ENCODE data around the gene COASY. TPM values are rescaled to one million over a fixed set of nuclear protein-coding genes. Genes with fewer than 3 reads are reported as not detected.

Gene COASY
- total RNA-seq, 2 experiments from 2014 or later = 42.9 to 123 TPM

- intact Hi-C loops (cut with micrococcal nuclease; ENCODE audit: unreplicated experiment) = loop anchor here (10.0 kb wide), 1 partner anchor 253 kb away; the partner anchor contains the start of gene BECN1
- no peak overlapping the region for H3K4me3 ChIP-seq (ENCODE audit: low read depth, low read length, poor library complexity, severe bottlenecking)
- peaks cover 30% of the 10 kb centered on the region for H3K79me2 ChIP-seq (ENCODE audit: insufficient read depth, low read depth, low read length)
- TSS peak; percentile 37 for BruUV-seq (replicated peaks)
- H3K9me2 ChIP-seq (ENCODE audit: insufficient read depth, low read length) = no peaks in the 10 kb centered on the region
- no peak overlapping the region for H3K27ac ChIP-seq (ENCODE audit: low read depth, low read length, poor library complexity, severe bottlenecking)
- H4K20me1 ChIP-seq (ENCODE audit: insufficient read depth, low read length) = peaks cover 4% of the 10 kb centered on the region; the same call in 1 of the 2 replicates
- no peak for DNase-seq (ENCODE audit: low spot score)
- no peak overlapping the region for H2AFZ ChIP-seq (ENCODE audit: low read length)
- no peak overlapping the region for H3K4me2 ChIP-seq (ENCODE audit: low read length)
- ChIA-PET POLR2A (no interaction called here), CTCF (ENCODE audit: unreplicated experiment) (no interaction called here)
- TF ChIP-seq EZH2phosphoT487 (IDR thresholded peaks at IDR 0.05; ENCODE audit: borderline replicate concordance, low read depth, low read length) (no peak), CTCF (conservative IDR thresholded peaks at IDR 0.05; ENCODE audit: low read length) (no peak)
- H3K4me1 ChIP-seq (ENCODE audit: insufficient read depth, low read length, poor library complexity, severe bottlenecking) = peaks cover 30% of the 10 kb centered on the region
- H3K36me3 ChIP-seq (ENCODE audit: insufficient read depth, low read length) = peaks cover 88% of the 10 kb centered on the region
- H3K9me3 ChIP-seq (ENCODE audit: low read length) = no peaks in the 10 kb centered on the region
Observed at GRCh38 chr17:42571435-42572225, 9.7 kb downstream of the COASY start.

- no TSS peak for BruUV-seq (replicated peaks)
- no peaks in the 10 kb centered on the region for H3K9me3 ChIP-seq (ENCODE audit: low read length)
- H3K79me2 ChIP-seq (ENCODE audit: insufficient read depth, low read depth, low read length) = peaks cover 27% of the 10 kb centered on the region
- no peak for TF ChIP-seq EZH2phosphoT487 (IDR thresholded peaks at IDR 0.05; ENCODE audit: borderline replicate concordance, low read depth, low read length)
- peaks cover 26% of the 10 kb centered on the region for H3K4me1 ChIP-seq (ENCODE audit: insufficient read depth, low read length, poor library complexity, severe bottlenecking)
- peaks cover 89% of the 10 kb centered on the region for H3K36me3 ChIP-seq (ENCODE audit: insufficient read depth, low read length)
- no peak for DNase-seq (ENCODE audit: low spot score)
- intact Hi-C loops (cut with micrococcal nuclease; ENCODE audit: unreplicated experiment) = loop anchor here (10.0 kb wide), 1 partner anchor 252 kb away; the partner anchor contains the start of gene BECN1
- no peak overlapping the region for H3K4me3 ChIP-seq (ENCODE audit: low read depth, low read length, poor library complexity, severe bottlenecking)
- ChIA-PET POLR2A (no interaction called here), CTCF (ENCODE audit: unreplicated experiment) (no interaction called here)
- H3K9me2 ChIP-seq (ENCODE audit: insufficient read depth, low read length) = no peaks in the 10 kb centered on the region
- peaks cover 4% of the 10 kb centered on the region; the same call in 1 of the 2 replicates for H4K20me1 ChIP-seq (ENCODE audit: insufficient read depth, low read length)
- no peak overlapping the region for H3K27ac ChIP-seq (ENCODE audit: low read depth, low read length, poor library complexity, severe bottlenecking)
- H3K4me2 ChIP-seq (ENCODE audit: low read length) = no peak overlapping the region
- no peak overlapping the region for H2AFZ ChIP-seq (ENCODE audit: low read length)
Observed at GRCh38 chr17:42573095-42573494, 11.1 kb downstream of the COASY start.

- Histone ChIP-seq H3K36me3 (ENCODE audit: insufficient read depth, low read length) (peaks cover 80% of the 10 kb centered on the region), H3K4me2 (ENCODE audit: low read length) (no peak overlapping the region), H3K79me2 (ENCODE audit: insufficient read depth, low read depth, low read length) (peaks cover 21% of the 10 kb centered on the region), H4K20me1 (ENCODE audit: insufficient read depth, low read length) (peaks cover 4% of the 10 kb centered on the region; the same call in 1 of the 2 replicates), H3K4me1 (ENCODE audit: insufficient read depth, low read length, poor library complexity, severe bottlenecking) (peaks cover 33% of the 10 kb centered on the region), H3K27ac (ENCODE audit: low read depth, low read length, poor library complexity, severe bottlenecking) (no peak overlapping the region), H3K9me2 (ENCODE audit: insufficient read depth, low read length) (no peaks in the 10 kb centered on the region), H2AFZ (ENCODE audit: low read length) (no peak overlapping the region), H3K9me3 (ENCODE audit: low read length) (no peaks in the 10 kb centered on the region), H3K4me3 (ENCODE audit: low read depth, low read length, poor library complexity, severe bottlenecking) (no peak overlapping the region)
- TF ChIP-seq EZH2phosphoT487 (IDR thresholded peaks at IDR 0.05; ENCODE audit: borderline replicate concordance, low read depth, low read length) = no peak
- no peak for TF ChIP-seq CTCF (conservative IDR thresholded peaks at IDR 0.05; ENCODE audit: low read length)
- BruUV-seq (replicated peaks) = no TSS peak
- ChIA-PET POLR2A (interaction anchor here (0.6 kb wide), 1 partner anchor 30 kb away, joined by 3 read pairs; no protein-coding TSS in a partner anchor), CTCF (ENCODE audit: unreplicated experiment) (interaction anchor here (0.6 kb wide), 1 partner anchor 37 kb away, joined by 3 read pairs; no protein-coding TSS in a partner anchor)
- intact Hi-C loops (cut with micrococcal nuclease; ENCODE audit: unreplicated experiment) = loop anchor here (10.0 kb wide), 1 partner anchor 250 kb away; the partner anchor contains the start of gene BECN1
- DNase-seq (ENCODE audit: low spot score) = no peak
Observed at GRCh38 chr17:42574463-42574862, 12.5 kb downstream of the COASY start.
